PC-3 (cell line): ENCODE measurements around the gene TP53.

Experiments used
- CTCF ChIP-seq: fragments of 300-600 bp; sonication (generic); conservative IDR thresholded peaks from 2 replicates; pipeline ENCODE4 v1.5.1; 2017; ENCODE audit warnings: antibody characterized with exemption, low read depth, mild to moderate bottlenecking, low read length
- EZH2phosphoT487 ChIP-seq: fragments of 300-600 bp; sonication (generic); IDR thresholded peaks from 2 replicates; pipeline ENCODE4 v1.6.1; 2018; ENCODE audit warnings: mild to moderate bottlenecking, antibody characterized with exemption, low read length, borderline replicate concordance

DNA sequence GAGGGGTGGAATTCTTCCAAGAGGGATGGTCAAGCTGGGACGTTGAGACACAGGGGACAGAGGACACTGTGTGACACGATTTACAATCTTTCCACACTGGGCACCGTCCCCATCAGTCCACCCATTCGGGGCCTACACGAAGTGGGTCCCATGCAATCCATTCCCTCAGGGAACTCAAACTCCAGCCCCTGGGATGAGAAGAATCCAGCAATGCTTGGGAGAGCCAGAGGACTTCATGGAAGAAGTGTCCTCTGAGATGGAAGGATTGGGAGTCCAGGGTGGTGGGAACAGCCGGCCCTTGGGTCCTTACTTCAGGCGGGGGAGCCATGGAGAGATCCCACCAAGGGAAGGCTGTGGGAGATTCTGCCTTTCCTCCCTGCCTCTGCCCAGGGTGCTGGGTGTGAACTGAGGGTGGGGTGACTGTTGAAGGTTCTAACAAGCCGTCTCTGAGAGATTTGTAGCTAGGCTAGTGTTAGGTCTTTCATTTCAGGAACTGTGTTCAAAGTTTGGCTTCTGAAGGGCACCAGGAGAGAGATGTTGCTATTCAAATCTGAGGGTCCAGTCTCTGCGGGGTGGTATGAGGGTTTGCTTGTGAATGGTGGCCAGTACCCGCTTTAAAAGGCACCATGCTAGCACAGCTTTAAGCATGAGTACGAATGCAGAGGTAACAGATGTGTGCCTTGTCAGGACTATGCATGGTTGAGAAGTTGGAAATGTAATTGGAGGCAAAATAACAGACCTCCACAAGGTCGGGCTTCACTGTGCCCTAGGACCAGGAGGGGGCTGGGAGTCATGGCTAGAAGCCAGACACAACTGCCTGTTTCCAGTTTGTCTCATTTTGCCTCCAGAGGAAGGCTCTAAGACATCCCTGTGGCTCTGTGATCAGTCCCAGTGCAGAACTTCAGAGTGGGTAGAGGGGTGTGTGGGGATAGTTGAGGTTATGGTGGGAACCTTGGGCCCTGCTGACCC, 34.6 kb downstream of the TP53 start:
- TF ChIP-seq CTCF (no peak), EZH2phosphoT487 (no peak)
